Suprapubic skin (tissue), 3 donors: ENCODE data around the gene TRAPPC2L.

Experiments
- CTCF ChIP-seq, 2 donors: fragments of 200-600 bp in 1 of 2; fragments of 450-650 bp in 1 of 2; sonication (generic) in 1 of 2; IDR thresholded peaks; one replicate each; pipeline ENCODE4 v1.5.1; 2016 to 2019; ENCODE audit warnings: antibody characterized with exemption in 2 of 2, mild to moderate bottlenecking in 1 of 2, moderate library complexity in 1 of 2
- POLR2A ChIP-seq, 2 donors: fragments of 450-650 bp; IDR thresholded peaks; one replicate each; pipeline ENCODE4 v1.6.1; 2017; ENCODE audit warnings: antibody characterized with exemption in 2 of 2, mild to moderate bottlenecking in 2 of 2, moderate library complexity in 2 of 2

GRCh38 chr16:88894681-88895300, 37.9 kb downstream of the TRAPPC2L start:
- no peak for TF ChIP-seq CTCF (IDR thresholded peaks at IDR 0.05)
- TF ChIP-seq POLR2A (IDR thresholded peaks at IDR 0.05): no peak
